HG03432 (cell line): Measurements from ENCODE around the gene ADAMTS9.

Source experiments
- ATAC-seq: cut with Tn5 transposase; IDR thresholded peaks from one replicate; pipeline ENCODE4 v1.9.1; 2021; ENCODE audit warnings: mild to moderate bottlenecking, moderate library complexity; ENCODE audit not compliant: unreplicated experiment

The ADAMTS9 gene

GRCh38 chr3:64685800-64686445 lies 1.9 kb downstream of the ADAMTS9 start:
- no peak for ATAC-seq

GRCh38 chr3:64685331-64685799 lies 2.4 kb downstream of the ADAMTS9 start:
- ATAC-seq, result no peak

- ATAC-seq, result no peak
Observed at GRCh38 chr3:64684715-64685261, 3.0 kb downstream of the ADAMTS9 start.

- ATAC-seq, result no peak
Observed at GRCh38 chr3:64681827-64682226, 6.0 kb downstream of the ADAMTS9 start.

GRCh38 chr3:64681015-64681414 lies 6.8 kb downstream of the ADAMTS9 start:
- ATAC-seq, result no peak

GRCh38 chr3:64680334-64680733 lies 7.5 kb downstream of the ADAMTS9 start:
- ATAC-seq, result no peak

- no peak for ATAC-seq
Observed at GRCh38 chr3:64677961-64678716, 9.7 kb downstream of the ADAMTS9 start.

- no peak for ATAC-seq
Observed at GRCh38 chr3:64676831-64677230, 11.0 kb downstream of the ADAMTS9 start.

- ATAC-seq, result no peak
Observed at GRCh38 chr3:64675687-64676247, 12.0 kb downstream of the ADAMTS9 start.

GRCh38 chr3:64674591-64675076 lies 13.2 kb downstream of the ADAMTS9 start:
- ATAC-seq, result no peak

- ATAC-seq, result no peak
Observed at GRCh38 chr3:64673159-64673715, 14.6 kb downstream of the ADAMTS9 start.

- ATAC-seq, result no peak
Observed at GRCh38 chr3:64668582-64669510, 19.0 kb downstream of the ADAMTS9 start.

GRCh38 chr3:64667887-64668581 lies 19.8 kb downstream of the ADAMTS9 start:
- ATAC-seq, result no peak

- ATAC-seq, result no peak
Observed at GRCh38 chr3:64667138-64667537, 20.7 kb downstream of the ADAMTS9 start.

GRCh38 chr3:64666171-64666588 lies 21.6 kb downstream of the ADAMTS9 start:
- no peak for ATAC-seq

- no peak for ATAC-seq
Observed at GRCh38 chr3:64664397-64664796, 23.4 kb downstream of the ADAMTS9 start.

GRCh38 chr3:64659617-64659978 lies 28.2 kb downstream of the ADAMTS9 start:
- ATAC-seq, result no peak

GRCh38 chr3:64658001-64658400 lies 29.8 kb downstream of the ADAMTS9 start:
- no peak for ATAC-seq

GRCh38 chr3:64656544-64656943 lies 31.3 kb downstream of the ADAMTS9 start:
- ATAC-seq, result no peak

- ATAC-seq, result no peak
Observed at GRCh38 chr3:64655160-64655559, 32.6 kb downstream of the ADAMTS9 start.
